Stimulated activated CD4-positive, alpha-beta T cell treated with anti-CD3 and anti-CD28 coated beads, Interleukin-1b, Interleukin-23, amount 100 ng/mL, for 1 hour (primary cell): ENCODE measurements around the gene AURKB.
A peak's percentile ranks its signal among the peaks of the same experiment; 100 is the strongest.
"Not testable (repeated sequence)": the region's sequence is repeated elsewhere in the genome, so short reads cannot be mapped to it uniquely, and the experiment has no call there.

ENCODE experiments used
- DNase-seq, 2 donors: peaks; one replicate each; pipeline ENCODE4 v3.0.0-alpha.2; 2020; ENCODE audit warnings: low read depth in 2 of 2

The AURKB gene

DNA sequence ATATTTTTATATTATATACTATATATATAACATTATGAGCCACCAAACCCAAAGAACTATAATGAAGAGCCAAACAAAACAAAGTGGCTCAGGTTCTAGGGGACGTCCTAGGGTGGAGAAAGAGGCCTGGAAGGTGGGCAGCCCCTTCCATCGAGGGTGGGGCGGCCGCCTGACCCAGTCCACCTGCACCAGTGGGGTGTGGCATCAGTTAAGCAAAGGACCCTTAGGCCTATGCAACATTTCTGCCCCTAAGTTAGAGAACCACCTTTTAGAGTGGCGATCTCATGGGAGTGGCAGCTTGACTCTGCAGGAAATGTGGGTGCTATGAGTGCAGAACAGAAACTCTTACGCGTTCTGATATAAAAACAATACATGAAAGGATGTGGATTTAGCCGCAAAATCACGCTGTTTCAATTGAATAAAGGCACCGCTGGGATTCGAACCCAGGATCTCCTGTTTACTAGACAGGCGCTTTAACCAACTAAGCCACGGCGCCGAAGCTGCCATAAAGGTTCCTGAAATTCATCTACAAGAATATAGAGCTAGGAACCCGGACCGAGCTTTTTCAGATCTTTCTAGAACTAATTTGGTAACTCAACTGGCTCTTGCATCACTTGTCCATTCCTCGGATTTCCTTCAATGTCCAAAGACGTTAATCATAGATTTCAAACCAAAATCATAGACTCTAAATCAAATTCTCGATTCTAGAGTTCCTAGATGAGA lies 15.6 kb upstream of the AURKB start:
- DNase-seq, result peak in 1 of 2 donors; percentile 45

DNA sequence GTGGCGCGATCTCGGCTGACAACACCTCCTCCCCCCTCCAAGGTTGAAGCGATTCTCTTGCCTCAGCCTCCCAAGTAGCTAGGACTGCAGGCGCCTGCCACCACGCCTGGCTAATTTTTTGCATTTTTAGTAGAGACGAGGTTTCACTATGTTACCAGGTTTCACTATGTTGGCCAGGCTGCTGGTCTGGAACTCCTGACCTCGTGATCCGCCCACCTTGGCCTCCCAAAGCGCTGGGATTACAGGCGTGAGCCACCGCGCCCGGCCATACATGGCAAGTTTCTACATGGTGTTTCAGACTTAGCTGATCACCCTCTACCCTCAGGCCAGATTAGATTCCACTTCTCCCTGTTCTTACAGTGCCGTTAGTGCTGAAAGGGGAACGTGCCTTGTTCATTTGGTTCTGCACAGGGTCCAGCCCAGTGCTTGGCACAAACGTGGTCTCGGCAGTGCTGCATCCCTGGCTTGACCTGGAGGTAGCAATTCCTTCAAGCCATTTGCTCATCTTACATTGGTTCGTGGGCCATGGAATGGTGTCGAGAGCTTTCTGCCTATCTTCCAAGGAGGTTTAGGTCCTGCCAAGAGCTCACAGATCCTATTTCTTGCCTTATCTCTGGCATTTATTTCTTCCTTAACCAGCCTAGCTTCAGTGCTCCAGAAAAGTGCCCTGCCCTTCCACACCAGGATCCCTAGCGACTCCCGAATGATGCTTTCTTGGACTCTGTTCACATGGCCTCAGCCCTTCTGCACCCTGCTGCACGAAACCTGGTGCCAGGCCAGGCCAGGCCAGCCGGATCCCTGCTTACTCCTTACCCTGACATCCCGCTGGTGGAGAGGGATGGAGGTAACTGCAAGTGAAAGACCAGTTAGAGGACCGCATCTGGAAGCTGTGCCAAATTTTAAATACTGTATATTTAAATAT lies 14.8 kb upstream of the AURKB start:
- DNase-seq, result no peak

GRCh38 chr17:8223356-8224126 lies 13.2 kb upstream of the AURKB start:
- peak in 1 of 2 donors; percentile 11 for DNase-seq

GRCh38 chr17:8222630-8223355 lies 12.4 kb upstream of the AURKB start:
- peak; percentile 73 to 81 for DNase-seq

- no peak for DNase-seq
These were observed 11.9 kb upstream of the AURKB start for GRCh38 chr17:8222380-8222629.

DNA sequence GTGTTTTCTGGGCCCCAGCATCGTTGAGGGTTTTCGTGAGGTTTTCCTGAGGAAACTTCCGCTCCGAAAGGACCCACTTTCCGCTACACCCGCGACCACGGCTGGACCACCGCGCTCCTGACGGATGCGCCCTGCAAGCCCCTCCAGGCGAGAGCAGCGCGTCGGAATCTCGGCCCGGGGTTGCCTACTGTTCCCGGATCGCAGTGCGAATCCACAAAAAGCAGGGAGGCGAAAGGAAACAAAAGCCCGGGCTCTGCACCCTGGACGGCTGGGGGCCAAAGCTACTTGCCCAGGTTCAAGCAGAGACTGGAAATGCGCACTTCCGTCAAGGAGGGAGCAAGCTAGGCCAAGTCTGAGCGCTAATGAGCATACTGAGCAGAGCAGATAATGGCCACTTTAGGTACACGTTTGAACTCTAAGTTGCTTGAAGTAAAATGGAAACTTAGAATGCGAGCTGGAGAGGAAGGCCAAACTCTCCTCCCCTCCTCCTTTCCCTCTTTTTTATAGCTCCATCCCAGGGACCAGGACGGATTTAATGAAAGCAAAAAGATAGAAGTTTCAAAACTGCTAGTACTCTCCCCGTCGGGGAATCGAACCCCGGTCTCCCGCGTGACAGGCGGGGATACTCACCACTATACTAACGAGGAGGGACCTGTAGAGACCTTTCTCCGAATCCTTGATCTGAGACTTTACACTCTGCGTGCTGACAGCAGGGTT lies 11.4 kb upstream of the AURKB start:
- peak; percentile 83 to 89 for DNase-seq

- DNase-seq, result peak; percentile 68 to 91
These were observed 10.6 kb upstream of the AURKB start for GRCh38 chr17:8220783-8221662.

- DNase-seq, result not testable (repeated sequence)
These were observed 3.6 kb upstream of the AURKB start for GRCh38 chr17:8214000-8214399.

DNA sequence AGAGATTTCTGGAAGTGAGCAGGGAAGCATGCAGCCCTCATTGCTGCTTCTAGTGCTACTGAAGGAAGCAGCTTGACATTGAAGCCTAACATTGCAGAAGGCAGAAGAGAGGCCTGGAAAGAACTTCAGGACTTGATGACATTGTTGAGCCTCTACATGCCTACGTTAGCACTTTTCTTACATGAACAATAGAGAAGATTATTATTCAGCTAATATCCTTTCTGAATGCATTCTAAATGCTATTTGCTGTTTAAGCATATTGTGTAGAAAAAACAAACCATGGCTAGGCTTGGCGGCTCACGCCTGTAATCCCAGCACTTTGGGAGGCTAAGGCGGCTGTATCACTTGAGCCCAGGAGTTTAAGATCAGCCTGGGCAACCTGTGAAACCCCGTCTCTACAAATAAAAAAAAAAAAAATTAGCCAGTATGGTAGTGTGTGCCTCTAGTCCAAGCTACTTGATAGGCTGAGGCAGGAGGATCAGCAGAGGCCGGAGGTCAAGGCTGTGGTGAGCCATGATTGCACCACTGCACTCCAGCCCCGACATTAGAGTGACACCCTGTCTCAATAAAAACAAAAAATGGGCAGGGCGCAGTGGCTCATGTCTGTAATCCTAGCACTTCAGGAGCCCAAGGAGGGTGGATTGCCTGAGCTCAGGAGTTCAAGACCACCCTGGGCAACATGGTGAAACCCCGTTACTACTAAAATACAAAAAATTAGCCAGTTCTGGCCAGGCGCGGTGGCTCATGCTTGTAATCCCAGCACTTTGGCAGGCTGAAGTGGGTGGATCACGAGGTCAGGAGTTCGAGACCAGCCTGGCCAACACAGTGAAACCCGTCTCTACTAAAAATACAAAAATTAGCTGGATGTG lies 2.2 kb upstream of the AURKB start:
- no peak for DNase-seq

- no peak for DNase-seq
These were observed 535 bp upstream of the AURKB start for GRCh38 chr17:8210761-8211458.

DNA sequence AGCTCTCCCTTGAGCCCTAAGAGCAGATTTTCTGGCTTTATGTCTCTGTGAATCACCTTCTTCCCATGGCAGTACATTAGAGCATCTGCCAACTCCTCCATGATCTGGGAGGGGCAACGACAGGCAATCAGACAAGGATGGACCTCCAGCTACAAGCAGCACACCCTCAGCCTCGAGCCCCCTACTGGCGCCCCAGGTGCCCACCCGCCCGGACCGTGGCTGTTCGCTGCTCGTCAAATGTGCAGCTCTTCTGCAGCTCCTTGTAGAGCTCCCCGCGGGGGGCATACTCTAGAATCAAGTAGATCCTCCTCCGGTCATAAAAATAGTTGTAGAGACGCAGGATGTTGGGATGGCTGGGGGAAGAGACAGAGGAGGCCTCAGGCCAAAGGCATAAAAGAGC lies 3.8 kb downstream of the AURKB start:
- DNase-seq, result no peak

DNA sequence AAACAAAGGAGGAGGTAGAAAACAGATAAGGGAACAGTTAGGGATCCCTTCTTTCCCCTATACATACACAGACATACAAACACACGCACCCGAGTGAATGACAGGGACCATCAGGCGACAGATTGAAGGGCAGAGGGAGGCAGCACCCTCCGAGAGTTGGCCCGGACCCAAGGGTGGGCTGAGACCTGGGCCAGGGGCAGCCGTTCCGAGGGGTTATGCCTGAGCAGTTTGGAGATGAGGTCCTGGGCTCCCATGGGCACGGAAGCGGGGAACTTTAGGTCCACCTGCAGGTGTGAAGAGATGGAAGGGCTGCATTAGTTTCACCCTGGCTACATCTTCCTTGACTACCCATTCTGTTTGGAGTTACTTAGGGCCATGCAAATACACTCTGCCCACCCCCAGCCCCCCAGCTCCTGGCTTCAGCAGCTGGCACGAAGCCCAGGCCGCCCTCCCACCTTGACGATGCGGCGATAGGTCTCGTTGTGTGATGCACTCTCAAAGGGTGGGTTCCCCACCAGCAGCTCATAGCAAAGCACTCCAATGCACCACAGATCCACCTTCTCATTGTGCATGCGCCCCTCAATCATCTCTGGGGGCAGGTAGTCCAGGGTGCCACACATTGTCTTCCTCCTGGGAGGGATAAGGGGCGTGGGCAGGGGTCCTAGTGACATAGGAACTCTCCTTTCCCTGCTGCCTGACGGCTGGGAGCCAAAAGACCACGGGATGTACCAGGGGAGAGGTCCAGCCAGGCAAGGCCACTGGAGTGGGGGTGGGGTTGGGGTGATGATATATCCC lies 5.4 kb downstream of the AURKB start:
- no peak for DNase-seq

DNA sequence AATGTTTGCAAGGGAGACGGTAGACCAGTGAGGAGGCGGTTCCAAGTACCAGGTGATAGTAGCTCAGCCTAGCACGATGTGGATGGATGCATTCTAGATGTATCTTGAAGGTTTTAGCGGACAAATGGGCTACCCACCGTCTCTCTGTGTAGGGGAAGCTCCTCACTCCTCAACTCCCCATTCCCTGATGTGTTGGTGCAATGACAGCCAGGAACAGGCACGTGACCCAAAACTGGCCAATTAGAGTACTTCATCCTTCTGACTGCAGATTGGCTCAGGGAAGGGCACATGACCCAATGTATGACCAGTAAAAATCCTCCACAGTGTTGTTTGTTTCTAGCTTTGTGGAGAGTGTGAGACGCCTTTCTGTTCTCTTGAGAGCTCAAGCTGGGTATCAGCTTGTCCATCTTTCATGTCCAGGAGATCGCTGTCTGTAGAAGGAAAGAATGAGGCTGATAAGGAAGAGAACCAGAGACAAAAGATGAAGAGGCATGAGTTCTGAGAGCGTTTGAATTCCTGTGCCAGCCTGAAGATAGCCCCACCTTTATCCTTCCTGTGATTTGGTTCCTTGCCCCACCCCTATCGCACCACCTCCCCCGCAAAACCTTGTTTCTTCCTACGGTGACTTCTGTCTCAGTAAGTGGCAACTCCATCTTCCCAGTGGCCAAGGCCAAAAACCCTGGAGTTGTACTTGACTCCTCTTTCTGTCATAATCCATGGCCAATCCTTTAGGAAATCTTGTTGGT lies 18.1 kb downstream of the AURKB start:
- no peak for DNase-seq

DNA sequence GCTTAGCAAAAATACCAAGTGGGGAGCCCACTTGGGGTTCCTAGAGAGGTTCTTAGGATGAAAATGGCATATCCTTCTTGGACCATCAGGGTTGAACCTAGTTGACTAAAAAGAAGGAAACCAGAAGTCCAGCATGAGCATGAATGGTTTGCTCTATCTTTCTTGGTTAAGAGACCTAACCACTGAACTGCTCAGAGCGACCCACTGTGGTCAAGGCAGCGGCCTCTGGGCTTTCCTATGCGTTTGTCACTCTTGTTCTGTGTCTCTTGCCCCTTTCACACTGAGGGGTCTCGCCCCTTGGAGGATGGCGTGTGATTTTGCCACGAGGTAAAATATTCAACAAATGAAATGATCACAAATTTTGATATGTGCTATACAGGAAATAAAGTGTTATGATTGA lies 19.9 kb downstream of the AURKB start:
- DNase-seq, result no peak

DNA sequence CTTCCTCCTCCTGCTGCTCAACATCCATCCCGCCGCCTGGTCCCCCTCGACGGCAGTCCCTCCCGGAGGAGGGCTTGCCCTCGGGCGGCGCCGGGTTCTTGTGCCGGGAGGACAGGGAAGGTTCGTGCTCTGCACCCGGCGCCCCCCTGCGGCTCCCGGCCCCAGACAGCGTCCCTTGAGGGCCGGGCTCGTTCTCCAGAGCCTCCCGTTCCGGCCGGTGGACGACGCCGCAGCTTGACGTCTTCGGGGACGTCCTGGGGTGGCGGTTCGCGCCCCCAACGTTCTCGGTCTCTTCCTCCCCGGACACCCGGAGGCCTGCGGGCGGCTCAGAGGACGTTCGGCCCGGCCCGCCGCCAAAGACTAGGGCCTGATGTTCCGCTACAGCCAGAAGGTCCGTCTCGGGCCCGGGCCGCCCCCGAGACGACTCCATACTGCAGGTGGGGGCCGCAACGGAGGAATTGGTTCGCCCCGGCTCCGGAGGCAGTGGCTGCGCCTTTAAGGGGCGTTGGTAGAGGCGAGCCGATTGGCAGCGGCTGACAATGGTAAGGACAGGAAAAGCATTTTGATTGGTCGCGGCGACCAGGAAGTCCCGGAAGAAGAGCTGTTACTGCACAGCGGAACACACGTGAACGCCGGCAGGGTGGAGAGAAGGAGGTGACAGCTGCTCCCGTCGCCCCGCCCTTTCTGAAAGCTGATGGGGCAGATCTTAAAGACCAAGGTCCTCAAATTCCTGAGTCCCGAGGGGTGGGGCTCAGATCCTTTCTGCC lies 20.5 kb downstream of the AURKB start, which contains the start of gene BORCS6:
Gene BORCS6 (minus strand): TSS at position 470 of the 767 bp plus-strand sequence. CDS start 40 bp downstream, at position 430.
- peak; percentile 74 to 85 for DNase-seq
